ENCODE measurements around the gene VPS37D. TPM values are rescaled to one million over a fixed set of nuclear protein-coding genes. Genes with fewer than 3 reads are reported as not detected.
"Not testable (repeated sequence)": the region's sequence is repeated elsewhere in the genome, so short reads cannot be mapped to it uniquely, and the experiment has no call there.

The VPS37D gene
- total RNA-seq, 1 donor from 2014 or later = not detected

DNA sequence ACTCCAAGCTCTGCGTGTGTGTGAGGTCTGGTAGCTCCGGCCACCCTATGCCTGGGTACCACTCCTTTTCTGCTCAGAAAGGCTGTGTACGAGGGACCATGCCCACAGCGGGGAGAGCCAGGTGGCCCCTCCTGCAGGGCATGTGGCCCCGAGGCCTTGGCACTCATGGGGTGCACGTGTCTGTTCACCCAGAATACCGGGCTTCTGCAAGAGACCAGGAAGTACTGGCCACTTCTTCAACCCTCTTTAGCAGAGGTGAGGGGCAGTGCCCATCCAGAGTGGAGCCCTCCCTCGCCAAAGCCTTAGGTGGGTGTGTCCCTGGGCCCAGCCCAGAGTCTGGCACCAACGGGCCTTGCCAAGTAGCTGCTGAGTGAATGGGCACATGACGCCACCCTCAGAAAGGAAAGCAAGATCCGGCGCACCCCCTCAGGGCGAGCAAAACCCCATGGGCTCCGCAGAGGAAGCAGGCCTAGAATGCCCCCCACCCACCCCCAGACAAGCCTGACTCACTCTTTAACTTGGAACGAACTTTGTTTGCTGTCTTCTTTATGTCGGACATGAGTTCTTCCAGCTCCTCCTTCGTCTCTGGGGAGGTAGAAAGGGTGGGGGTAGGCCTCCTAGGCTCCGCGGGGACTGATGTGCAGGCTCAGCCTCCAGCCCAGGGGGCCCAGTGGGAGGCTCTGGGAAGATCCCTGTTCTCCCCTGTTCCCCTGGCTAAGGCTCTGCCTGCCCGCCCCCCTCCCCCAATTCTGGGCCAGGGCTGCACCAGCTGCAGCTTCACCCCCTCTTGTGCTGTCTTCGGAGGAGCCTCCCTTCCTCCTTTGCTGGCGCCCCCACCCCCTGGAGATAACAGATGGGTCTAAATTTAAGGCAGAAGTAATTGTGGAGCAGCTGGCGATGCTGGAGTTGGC lies 37.3 kb downstream of the VPS37D start:
- intact Hi-C loops (cut with micrococcal nuclease) = loop anchor here (1.0 kb wide), 1 partner anchor 11 kb away; no protein-coding TSS in a partner anchor

DNA sequence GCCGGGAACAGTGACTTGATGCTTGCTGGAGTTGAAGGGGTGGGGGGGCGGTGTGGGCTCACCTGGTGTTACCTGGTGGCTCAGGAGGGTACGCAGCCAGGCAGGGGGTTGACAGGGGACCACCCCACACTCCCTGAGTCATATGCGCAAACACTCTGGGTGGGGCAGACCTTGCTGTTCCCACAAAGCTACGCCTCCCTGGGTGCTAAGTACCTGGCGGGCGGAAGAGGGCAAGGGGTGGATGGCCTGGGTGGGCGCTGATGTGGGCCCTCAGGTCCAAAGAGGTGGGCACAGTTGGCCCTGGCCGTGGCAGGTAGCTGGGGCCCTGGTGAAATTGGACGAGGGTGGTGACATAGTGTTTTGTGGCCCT lies 37.9 kb downstream of the VPS37D start:
- intact Hi-C loops (cut with micrococcal nuclease) = no loop called here

DNA sequence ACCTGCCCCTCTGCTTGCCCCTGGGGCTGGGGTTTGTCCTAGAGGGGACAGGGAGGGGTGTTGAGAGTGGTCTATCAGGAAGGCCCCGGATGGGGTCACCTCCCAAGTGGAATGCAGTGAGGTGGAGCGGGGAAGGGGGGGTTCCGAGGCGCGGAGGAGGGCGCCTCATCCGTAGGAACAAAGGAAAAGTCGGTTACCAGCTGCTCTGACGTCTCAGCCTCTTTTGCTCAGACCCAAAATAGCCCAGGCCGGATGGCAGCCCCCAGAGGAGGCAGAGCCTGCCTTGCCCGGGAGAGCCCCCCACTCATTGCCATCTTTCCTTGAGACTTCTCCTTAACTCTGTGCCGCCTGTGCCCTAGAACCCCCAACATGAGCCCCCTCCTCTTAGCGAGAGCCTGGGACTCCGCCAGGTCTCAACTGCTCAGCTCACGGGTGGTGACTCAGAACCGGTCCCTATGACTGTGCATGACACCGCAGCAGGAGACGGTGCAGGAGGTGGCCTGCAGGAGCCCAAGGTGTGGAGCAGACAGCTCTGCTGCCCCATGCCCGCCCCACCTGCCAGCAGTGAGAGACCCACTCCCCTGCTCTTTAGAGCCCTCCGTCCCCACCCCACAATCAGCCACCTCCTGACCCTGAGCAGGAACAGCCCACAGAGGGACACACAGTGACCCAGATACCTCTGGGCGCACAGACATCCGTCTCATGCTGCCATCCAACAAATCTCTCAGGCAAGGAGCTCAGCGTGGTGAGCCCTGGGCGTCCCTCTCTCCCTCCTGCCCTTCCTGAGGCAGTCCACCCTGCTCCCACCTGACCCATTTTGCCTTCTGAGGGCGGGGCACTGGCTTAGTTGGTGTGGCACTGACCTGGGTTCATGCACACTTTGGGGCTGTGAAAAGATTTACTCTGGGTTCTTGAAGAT lies 38.8 kb downstream of the VPS37D start:
- intact Hi-C loops (cut with micrococcal nuclease) = no loop called here

GRCh38 chr7:73707045-73707631 lies 39.5 kb downstream of the VPS37D start:
- intact Hi-C loops (cut with micrococcal nuclease) = no loop called here

DNA sequence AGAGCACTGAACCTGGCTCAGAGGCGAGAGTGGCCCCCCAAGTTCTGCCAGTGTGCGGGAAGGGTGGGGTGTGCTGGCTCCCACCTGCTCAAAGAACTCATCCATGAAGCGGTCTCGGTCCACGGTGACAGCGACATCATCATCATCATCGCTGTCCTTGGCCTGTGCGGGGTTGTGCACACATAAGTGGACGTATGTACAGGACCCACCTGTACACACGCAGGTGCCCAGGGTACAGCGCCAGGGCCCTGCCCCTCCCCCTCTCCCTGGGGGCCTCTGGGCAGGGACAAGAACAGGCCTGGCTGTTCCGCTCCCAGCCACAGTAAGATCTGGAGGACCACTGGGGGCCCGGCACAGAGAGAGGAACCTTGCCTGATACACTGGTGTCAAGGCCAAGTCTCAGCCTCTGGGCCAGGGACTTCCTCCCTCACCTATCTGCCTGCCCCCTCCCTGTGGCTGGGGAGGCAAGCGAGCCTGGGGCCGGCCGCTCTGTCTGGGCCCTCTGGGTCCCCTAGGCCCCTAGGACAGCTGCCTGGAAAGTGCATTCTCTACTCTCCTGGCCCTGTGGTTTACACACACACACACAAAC lies 41.4 kb downstream of the VPS37D start:
- intact Hi-C loops (cut with micrococcal nuclease) = no loop called here

GRCh38 chr7:73712773-73713172 lies 45.1 kb downstream of the VPS37D start:
- intact Hi-C loops (cut with micrococcal nuclease) = no loop called here

DNA sequence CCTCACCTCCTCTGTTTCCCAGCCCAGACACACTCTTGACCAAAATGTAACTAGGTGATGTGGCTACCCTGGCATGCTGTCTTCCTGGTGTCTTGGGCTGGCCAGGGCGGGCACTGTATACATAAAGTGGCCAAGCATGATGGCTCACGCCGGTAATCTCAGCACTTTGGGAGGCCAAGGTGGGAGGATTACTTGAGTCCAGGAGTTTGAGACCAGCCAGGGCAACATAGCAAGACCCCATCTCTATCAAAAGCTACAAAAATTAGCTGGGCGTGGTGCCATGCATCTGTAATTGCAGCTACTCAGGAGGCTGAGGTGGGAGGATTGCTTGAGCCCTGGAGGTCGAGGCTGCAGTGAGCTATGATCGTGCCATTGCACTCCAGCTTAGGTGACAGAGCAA lies 45.7 kb downstream of the VPS37D start:
- intact Hi-C loops (cut with micrococcal nuclease) = not testable (repeated sequence)

- intact Hi-C loops (cut with micrococcal nuclease) = loop anchor here (1.0 to 5.0 kb wide), 2 partner anchors 11 to 93 kb away; partner anchors contain the start of gene MLXIPL
Observed at GRCh38 chr7:73715648-73716317, 48.2 kb downstream of the VPS37D start.

DNA sequence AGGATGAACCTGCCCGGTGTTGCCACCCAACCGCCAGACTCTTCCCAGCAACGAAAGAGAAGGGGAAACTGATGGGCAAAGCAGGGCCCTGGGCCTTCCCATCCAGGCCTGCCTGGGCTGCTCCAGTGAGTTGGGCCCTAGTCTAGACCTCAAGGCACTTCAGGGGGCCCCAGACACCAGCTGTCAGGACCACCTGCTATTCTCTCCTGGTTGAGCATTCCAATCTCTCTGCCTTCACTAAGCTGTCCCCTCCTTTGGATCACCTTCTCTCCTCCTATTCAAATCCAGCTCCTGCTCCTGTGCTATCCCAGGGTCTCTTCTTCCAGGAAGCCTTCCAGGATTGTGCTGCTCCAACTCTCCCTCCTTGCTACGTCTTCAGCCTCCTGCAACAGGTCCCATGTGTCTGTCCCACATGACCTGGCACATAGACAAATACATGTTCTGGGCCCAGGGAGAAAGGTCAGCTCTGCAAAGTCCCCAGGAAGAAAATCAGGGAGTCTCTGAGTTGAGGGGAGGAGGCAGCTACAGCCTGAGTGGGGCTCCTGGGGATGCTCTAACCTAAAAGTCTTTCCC lies 48.8 kb downstream of the VPS37D start:
- intact Hi-C loops (cut with micrococcal nuclease) = loop anchor here (1.0 to 5.0 kb wide), 2 partner anchors 12 to 94 kb away; partner anchors contain the start of gene MLXIPL

DNA sequence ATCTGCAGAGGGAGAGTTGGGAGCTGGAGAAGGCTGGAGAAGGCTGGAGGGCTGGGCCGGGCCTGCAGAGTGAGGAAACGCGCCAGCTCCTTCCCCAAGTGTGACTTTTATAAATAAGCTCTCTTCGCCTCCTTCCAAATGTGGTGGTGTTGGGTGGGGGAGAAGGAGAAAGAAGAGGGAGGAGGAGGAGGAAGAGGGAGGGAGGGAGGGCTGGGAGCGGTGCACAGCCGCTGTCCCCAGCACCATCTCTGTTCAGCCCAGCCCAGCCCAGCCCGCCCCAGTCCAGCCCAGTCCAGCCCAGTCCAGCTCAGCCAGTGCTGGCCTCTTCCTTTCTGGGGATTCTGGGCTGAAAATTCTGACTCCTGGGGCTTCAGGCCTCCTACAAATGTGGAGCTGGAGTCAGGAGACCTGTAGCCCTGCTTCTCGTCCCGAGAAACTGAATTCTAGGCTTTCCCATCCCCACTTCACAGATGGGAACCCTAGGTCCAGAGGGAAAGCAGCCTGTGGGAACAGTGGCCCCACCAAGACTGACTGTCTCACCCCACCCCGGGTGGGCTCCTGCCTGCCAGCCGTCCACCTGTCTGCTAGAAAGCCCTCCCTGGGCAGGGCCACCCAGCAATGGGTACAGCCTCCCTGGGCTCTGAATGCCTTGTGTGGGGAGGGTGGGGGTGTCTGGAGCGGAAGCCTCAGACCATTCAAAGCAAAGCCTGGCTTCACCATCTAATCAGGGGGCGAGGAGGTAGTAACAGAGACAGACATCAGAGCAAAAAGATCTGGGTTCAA lies 49.6 kb downstream of the VPS37D start:
- intact Hi-C loops (cut with micrococcal nuclease) = loop anchor here (5.0 kb wide), 1 partner anchor 95 kb away; the partner anchor contains the start of gene MLXIPL

DNA sequence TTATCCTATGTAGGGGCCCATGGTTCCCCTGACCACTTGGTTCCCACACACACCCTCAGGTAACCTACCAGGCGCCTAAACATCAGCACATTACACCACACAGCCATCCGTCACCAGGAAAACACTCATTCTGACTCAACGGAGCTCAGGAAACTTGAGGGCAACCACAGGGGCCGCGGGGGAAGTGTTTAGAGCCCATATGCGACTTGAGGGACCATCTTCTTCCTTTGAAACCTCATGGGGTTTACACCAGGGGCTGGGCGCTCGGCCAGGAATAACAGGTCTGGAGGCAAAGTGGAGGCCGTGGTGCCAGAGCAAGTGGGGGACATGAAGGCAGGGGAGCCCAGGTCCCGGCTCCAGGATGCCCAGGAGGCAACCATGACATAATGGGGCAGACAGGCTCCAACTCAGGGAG lies 50.4 kb downstream of the VPS37D start:
- intact Hi-C loops (cut with micrococcal nuclease) = loop anchor here (1.0 to 5.0 kb wide), 5 partner anchors 21 to 196 kb away; partner anchors contain the start of genes ABHD11, BAZ1B, BUD23 and DNAJC30

- intact Hi-C loops (cut with micrococcal nuclease) = loop anchor here (1.0 to 5.0 kb wide), 5 partner anchors 20 to 196 kb away; partner anchors contain the start of genes ABHD11, BAZ1B, BUD23 and DNAJC30
Observed at GRCh38 chr7:73718438-73718881, 50.8 kb downstream of the VPS37D start.

DNA sequence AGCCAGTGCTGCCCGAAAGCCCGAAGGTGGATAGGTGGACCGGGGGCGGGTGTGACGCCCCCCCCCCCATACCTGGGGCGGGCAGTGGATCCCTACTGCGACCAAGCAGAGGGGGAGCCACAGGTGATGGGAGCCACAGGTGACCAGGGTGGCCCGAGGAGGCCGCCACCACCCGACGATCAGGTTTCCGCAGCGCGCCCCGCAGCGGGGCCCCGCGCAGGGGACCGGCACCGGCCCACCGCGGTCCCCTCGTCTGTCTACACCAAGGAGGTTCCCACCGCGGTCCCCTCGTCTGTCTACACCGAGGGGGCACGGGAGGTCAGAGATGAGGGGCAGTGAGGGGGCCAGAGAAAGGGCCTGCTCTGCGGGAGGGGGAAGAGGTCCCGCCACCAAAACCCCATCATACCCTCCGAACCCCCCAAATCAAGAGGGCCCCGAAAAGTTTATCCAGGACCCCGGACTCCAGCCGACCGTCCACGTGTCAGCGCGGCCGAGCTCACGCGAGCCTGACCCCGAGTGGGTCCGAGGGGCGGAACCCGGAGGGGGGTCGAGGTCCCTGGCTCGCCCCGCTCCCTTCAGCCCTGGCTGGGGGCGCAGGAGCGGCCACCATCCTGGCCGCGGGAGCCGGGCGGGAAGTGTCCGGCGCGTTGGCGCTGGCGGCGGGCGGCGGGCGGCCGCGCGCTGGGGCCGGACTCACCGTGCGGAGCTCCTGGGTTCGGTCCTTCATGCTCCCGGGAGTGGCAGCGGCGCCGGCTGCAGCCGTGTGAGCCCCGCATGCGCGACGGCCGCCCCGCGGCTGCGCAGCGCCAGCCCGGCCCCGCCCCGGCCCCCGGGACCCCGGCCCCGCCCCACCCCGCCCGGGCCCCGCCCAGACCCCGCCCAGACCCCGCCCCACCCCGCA lies 51.5 kb downstream of the VPS37D start, which contains the start of gene STX1A:
Gene STX1A, minus strand, starts transcription at position 765 of the 901 bp plus-strand sequence. Its CDS starts 38 bp downstream, at position 727.
- intact Hi-C loops (cut with micrococcal nuclease) = loop anchor here (1.0 to 5.0 kb wide), 5 partner anchors 20 to 197 kb away; partner anchors contain the start of genes ABHD11, BAZ1B, BUD23 and DNAJC30

DNA sequence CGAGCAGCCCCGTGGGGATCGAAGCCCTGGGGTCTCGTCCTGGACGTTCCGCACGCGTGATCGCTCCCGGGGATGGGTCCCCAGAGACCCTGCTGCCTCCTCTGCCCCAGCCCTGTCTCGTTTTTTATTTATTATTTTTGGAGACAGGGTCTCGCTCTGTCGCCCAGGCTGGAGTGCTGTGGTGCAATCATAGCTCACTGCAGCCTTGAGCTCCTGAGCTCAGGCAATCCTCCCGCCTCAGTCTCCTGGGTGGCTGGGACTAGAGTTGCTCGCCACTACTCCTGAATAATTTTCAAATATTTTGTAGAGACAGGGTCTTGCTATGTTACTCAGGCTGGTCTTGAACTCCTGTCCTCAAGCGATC lies 52.2 kb downstream of the VPS37D start:
- intact Hi-C loops (cut with micrococcal nuclease) = loop anchor here (2.0 to 5.0 kb wide), 2 partner anchors 19 to 97 kb away; partner anchors contain the start of genes ABHD11 and MLXIPL

DNA sequence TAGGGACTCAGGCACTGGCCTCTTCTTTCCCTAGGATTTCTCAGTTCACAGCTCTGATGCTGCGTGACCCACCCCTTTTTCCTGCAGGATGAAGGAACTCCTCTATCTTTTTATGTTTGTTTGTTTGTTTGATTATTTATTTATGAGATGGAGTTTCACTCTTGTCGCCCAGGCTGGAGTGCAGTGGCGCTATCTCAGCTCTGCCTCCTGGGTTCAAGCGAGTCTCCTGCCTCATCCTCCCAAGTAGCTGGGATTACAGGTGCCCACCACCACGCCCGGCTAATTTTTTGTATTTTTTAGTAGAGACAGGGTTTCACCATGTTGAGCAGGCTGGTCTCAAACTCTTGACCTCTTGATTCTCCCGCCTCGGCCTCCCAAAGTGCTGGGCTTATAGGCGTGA lies 52.8 kb downstream of the VPS37D start:
- intact Hi-C loops (cut with micrococcal nuclease) = not testable (repeated sequence)

GRCh38 chr7:73721377-73721817 lies 53.8 kb downstream of the VPS37D start:
- intact Hi-C loops (cut with micrococcal nuclease) = no loop called here
